Parathyroid adenoma (tissue), 2 donors: ENCODE data around the gene TAPT1.
A peak's percentile ranks its signal among the peaks of the same experiment; 100 is the strongest.
"Not testable (repeated sequence)": the region's sequence is repeated elsewhere in the genome, so short reads cannot be mapped to it uniquely, and the experiment has no call there.

ENCODE experiments used
- H2AFZ ChIP-seq: fragments of 300-600 bp; sonication (generic); one replicate; pipeline ENCODE4 v1.7.0; 2017; ENCODE audit warnings: antibody characterized with exemption, mild to moderate bottlenecking
- H3K27ac ChIP-seq: fragments of 300-600 bp; sonication (generic); one replicate; pipeline ENCODE4 v1.7.0; 2017
- H3K27me3 ChIP-seq: fragments of 300-600 bp; sonication (generic); one replicate; pipeline ENCODE4 v1.7.0; 2017; ENCODE audit warnings: low read length; ENCODE audit not compliant: control insufficient read depth, insufficient read depth
- H3K36me3 ChIP-seq: fragments of 300-600 bp; sonication (generic); one replicate; pipeline ENCODE4 v1.7.0; 2017; ENCODE audit warnings: low read length; ENCODE audit not compliant: control insufficient read depth, insufficient read depth
- H3K4me1 ChIP-seq: fragments of 300-600 bp; sonication (generic); one replicate; pipeline ENCODE4 v1.7.0; 2017; ENCODE audit warnings: control low read depth
- H3K4me2 ChIP-seq: fragments of 300-600 bp; sonication (generic); one replicate; pipeline ENCODE4 v1.7.0; 2017; ENCODE audit warnings: low read length
- H3K4me3 ChIP-seq: fragments of 300-600 bp; sonication (generic); one replicate; pipeline ENCODE4 v1.7.0; 2017; ENCODE audit warnings: low read depth, low read length
- H3K79me2 ChIP-seq: fragments of 300-600 bp; sonication (generic); one replicate; pipeline ENCODE4 v1.7.0; 2017; ENCODE audit warnings: control low read depth
- H3K9ac ChIP-seq: fragments of 300-600 bp; sonication (generic); one replicate; pipeline ENCODE4 v1.7.0; 2017; ENCODE audit warnings: mild to moderate bottlenecking
- H3K9me3 ChIP-seq: fragments of 300-600 bp; sonication (generic); one replicate; pipeline ENCODE4 v1.7.0; 2017; ENCODE audit warnings: low read length; ENCODE audit not compliant: control insufficient read depth
- TF ChIP-seq, protein P1 (sequence below): fragments of 300-600 bp; sonication (generic); IDR thresholded peaks from one replicate; pipeline ENCODE4 v1.7.0; 2017; ENCODE audit warnings: antibody characterized with exemption, mild to moderate bottlenecking
- donor health status: primary hyperparathyroidism.

TAPT1 gene

GRCh38 chr4:16196482-16197393, 29.5 kb downstream of the TAPT1 start:
- TF ChIP-seq, protein P1, sequence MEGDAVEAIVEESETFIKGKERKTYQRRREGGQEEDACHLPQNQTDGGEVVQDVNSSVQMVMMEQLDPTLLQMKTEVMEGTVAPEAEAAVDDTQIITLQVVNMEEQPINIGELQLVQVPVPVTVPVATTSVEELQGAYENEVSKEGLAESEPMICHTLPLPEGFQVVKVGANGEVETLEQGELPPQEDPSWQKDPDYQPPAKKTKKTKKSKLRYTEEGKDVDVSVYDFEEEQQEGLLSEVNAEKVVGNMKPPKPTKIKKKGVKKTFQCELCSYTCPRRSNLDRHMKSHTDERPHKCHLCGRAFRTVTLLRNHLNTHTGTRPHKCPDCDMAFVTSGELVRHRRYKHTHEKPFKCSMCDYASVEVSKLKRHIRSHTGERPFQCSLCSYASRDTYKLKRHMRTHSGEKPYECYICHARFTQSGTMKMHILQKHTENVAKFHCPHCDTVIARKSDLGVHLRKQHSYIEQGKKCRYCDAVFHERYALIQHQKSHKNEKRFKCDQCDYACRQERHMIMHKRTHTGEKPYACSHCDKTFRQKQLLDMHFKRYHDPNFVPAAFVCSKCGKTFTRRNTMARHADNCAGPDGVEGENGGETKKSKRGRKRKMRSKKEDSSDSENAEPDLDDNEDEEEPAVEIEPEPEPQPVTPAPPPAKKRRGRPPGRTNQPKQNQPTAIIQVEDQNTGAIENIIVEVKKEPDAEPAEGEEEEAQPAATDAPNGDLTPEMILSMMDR, result peak; percentile 26
- H3K27me3 ChIP-seq, result no peaks in the 10 kb centered on the region
- no peaks in the 10 kb centered on the region for H3K36me3 ChIP-seq
- H3K4me2 ChIP-seq, result no peak overlapping the region
- H3K79me2 ChIP-seq, result no peaks in the 10 kb centered on the region
- no peak overlapping the region for H3K4me3 ChIP-seq
- H3K9ac ChIP-seq, result no peak overlapping the region
- no peak overlapping the region for H2AFZ ChIP-seq
- H3K4me1 ChIP-seq, result peaks cover 3% of the 10 kb centered on the region
- no peaks in the 10 kb centered on the region for H3K9me3 ChIP-seq
- no peak overlapping the region for H3K27ac ChIP-seq

- Histone ChIP-seq H3K9me3 (no peaks in the 10 kb centered on the region), H3K27me3 (no peaks in the 10 kb centered on the region), H3K9ac (no peak overlapping the region), H3K36me3 (no peaks in the 10 kb centered on the region), H2AFZ (no peak overlapping the region), H3K79me2 (no peaks in the 10 kb centered on the region), H3K4me3 (no peak overlapping the region), H3K4me1 (peaks cover 3% of the 10 kb centered on the region), H3K27ac (no peak overlapping the region), H3K4me2 (no peak overlapping the region)
- TF ChIP-seq, protein P1, result no peak
Measured at GRCh38 chr4:16195209-16195608, 31.1 kb downstream of the TAPT1 start.

- not testable (repeated sequence) for H3K27ac ChIP-seq, H3K9ac ChIP-seq, H2AFZ ChIP-seq, H3K79me2 ChIP-seq, H3K27me3 ChIP-seq, H3K4me2 ChIP-seq, H3K9me3 ChIP-seq, H3K4me1 ChIP-seq, H3K36me3 ChIP-seq, H3K4me3 ChIP-seq
Measured at GRCh38 chr4:16194798-16195197, 31.5 kb downstream of the TAPT1 start.

DNA sequence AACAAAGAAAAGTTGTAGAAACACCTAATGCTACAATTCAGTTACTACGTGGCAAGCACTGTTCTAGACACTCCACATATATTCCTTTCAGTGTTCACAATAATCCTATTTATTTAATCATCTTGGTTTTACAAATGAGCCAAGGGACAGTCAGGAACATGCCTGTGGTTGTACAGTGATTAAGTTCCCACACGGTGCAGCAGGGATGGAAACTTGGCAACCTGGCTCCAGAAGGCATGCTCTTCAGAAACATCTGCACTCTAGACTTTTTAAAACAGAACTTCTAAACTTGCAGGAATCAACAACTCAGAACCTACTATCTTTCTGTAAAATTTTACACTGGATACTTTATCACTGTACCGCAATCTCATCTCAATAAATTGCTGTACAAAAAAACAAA, 32.1 kb downstream of the TAPT1 start:
- Histone ChIP-seq H3K9me3 (no peaks in the 10 kb centered on the region), H3K27ac (no peak overlapping the region), H3K27me3 (no peaks in the 10 kb centered on the region), H3K9ac (no peak overlapping the region), H3K4me2 (no peak overlapping the region), H3K36me3 (no peaks in the 10 kb centered on the region), H3K4me3 (no peak overlapping the region), H2AFZ (no peak overlapping the region), H3K4me1 (peaks cover 3% of the 10 kb centered on the region), H3K79me2 (no peaks in the 10 kb centered on the region)
- TF ChIP-seq, protein P1, result no peak

GRCh38 chr4:16192631-16193518, 33.4 kb downstream of the TAPT1 start:
- Histone ChIP-seq H3K27ac (no peak overlapping the region), H3K27me3 (no peaks in the 10 kb centered on the region), H3K9ac (no peak overlapping the region), H3K4me2 (no peak overlapping the region), H2AFZ (no peak overlapping the region), H3K4me1 (peaks cover 3% of the 10 kb centered on the region), H3K36me3 (no peaks in the 10 kb centered on the region), H3K79me2 (no peaks in the 10 kb centered on the region), H3K4me3 (no peak overlapping the region), H3K9me3 (no peaks in the 10 kb centered on the region)
- TF ChIP-seq, protein P1, result no peak
